HG02759 (cell line): ENCODE results near the gene PTPRR.
A peak's percentile ranks its signal among the peaks of the same experiment; 100 is the strongest.

Source experiments
- ATAC-seq: cut with Tn5 transposase; IDR thresholded peaks from one replicate; pipeline ENCODE4 v1.9.1; 2021; ENCODE audit warnings: mild to moderate bottlenecking, moderate library complexity; ENCODE audit not compliant: unreplicated experiment

The PTPRR gene

GRCh38 chr12:70615174-70615866 is 305.2 kb downstream of the PTPRR start:
- no peak for ATAC-seq

GRCh38 chr12:70609739-70610491 is 310.6 kb downstream of the PTPRR start:
- ATAC-seq: peak; percentile 65

GRCh38 chr12:70609203-70609602 is 311.3 kb downstream of the PTPRR start:
- ATAC-seq: no peak

- ATAC-seq: no peak
Measured at GRCh38 chr12:70608184-70608583, 312.4 kb downstream of the PTPRR start.

GRCh38 chr12:70607107-70607506 is 313.4 kb downstream of the PTPRR start:
- no peak for ATAC-seq

GRCh38 chr12:70605976-70606375 is 314.6 kb downstream of the PTPRR start:
- ATAC-seq: no peak

- no peak for ATAC-seq
Measured at GRCh38 chr12:70604662-70605061, 315.9 kb downstream of the PTPRR start.

GRCh38 chr12:70603044-70603443 is 317.5 kb downstream of the PTPRR start:
- no peak for ATAC-seq

- no peak for ATAC-seq
Measured at GRCh38 chr12:70598467-70599193, 321.9 kb downstream of the PTPRR start.

- no peak for ATAC-seq
Measured at GRCh38 chr12:70592664-70593063, 327.9 kb downstream of the PTPRR start.

GRCh38 chr12:70590549-70591226 is 329.9 kb downstream of the PTPRR start:
- ATAC-seq: no peak

GRCh38 chr12:70590051-70590450 is 330.5 kb downstream of the PTPRR start:
- ATAC-seq: peak; percentile 98
